Measurements from ENCODE around the gene POLR2I. TPM values are rescaled to one million over a fixed set of nuclear protein-coding genes. Genes with fewer than 3 reads are reported as not detected.

Gene POLR2I
- total RNA-seq, 1 experiment from 2014 or later = 146 TPM

- H3K36me3 Mint-ChIP-seq (ENCODE audit: insufficient read depth in 1 of 3, low read depth in 3 of 3) = peaks cover 45 to 89% (median 61%) of the 10 kb centered on the region in 3 experiments
- H3K27ac Mint-ChIP-seq = no peak overlapping the region
Measured at GRCh38 chr19:36090910-36091695, 23.6 kb downstream of the POLR2I start.

More at GRCh38 chr19:36090910-36091695, 23.6 kb downstream of the POLR2I start:
- Mint-ChIP-seq H3K9me3 (no peaks in the 10 kb centered on the region), H3K4me1 (no peaks in the 10 kb centered on the region), H3K4me3 (no peak overlapping the region), H3K27me3 (ENCODE audit: low read depth) (no peaks in the 10 kb centered on the region)
- Histone ChIP-seq H3K14ac (ENCODE audit: insufficient read depth, low read length) (no peak overlapping the region), H2AK5ac (ENCODE audit: insufficient read length, low read length) (no peak overlapping the region), H2BK20ac (ENCODE audit: low read depth, low read length, poor library complexity, severe bottlenecking) (no peak overlapping the region), H3K9me3 (ENCODE audit: control insufficient read depth, low read depth, low read length) (no peaks in the 10 kb centered on the region), H4K20me1 (ENCODE audit: control insufficient read depth, insufficient read depth, insufficient read length) (no peaks in the 10 kb centered on the region), H3K4me2 (ENCODE audit: insufficient read depth, insufficient read length, low read length) (no peak overlapping the region), H4K5ac (ENCODE audit: insufficient read length, low read depth, low read length) (no peak overlapping the region), H2AFZ (ENCODE audit: low read length) (no peak overlapping the region), H2BK15ac (ENCODE audit: low read depth, low read length) (no peak overlapping the region), H4K8ac (replicated peaks; ENCODE audit: insufficient read length, low read depth, low read length) (no peak overlapping the region), H3K27me3 (ENCODE audit: insufficient read depth, low read length) (no peaks in the 10 kb centered on the region), H2BK12ac (ENCODE audit: insufficient read length, low read depth, low read length) (no peak overlapping the region), H3K56ac (ENCODE audit: insufficient read length, low read depth, low read length) (no peak overlapping the region), H3K23ac (ENCODE audit: insufficient read length, low read depth, low read length) (no peak overlapping the region), H3K18ac (ENCODE audit: insufficient read length, low read depth, low read length) (no peak overlapping the region), H3K4me1 (ENCODE audit: insufficient read depth, low read length) (no peaks in the 10 kb centered on the region), H3K4ac (ENCODE audit: low read depth, low read length) (no peak overlapping the region), H3K79me2 (ENCODE audit: insufficient read depth, low read length) (no peaks in the 10 kb centered on the region), H3K79me1 (ENCODE audit: insufficient read depth, low read depth, low read length, poor library complexity, severe bottlenecking) (no peaks in the 10 kb centered on the region), H3K27ac (ENCODE audit: insufficient read length, low read depth, low read length) (no peak overlapping the region), H3T11ph (ENCODE audit: low read length) (no peak overlapping the region), H3K23me2 (ENCODE audit: insufficient read length, low read depth, low read length, poor library complexity, severe bottlenecking) (no peaks in the 10 kb centered on the region), H2BK5ac (ENCODE audit: insufficient read length, low read length) (no peak overlapping the region), H2BK120ac (ENCODE audit: low read depth, low read length, poor library complexity, severe bottlenecking) (no peak overlapping the region), H3K9ac (ENCODE audit: extremely low read depth, insufficient read length, low read length) (no peak overlapping the region), H4K91ac (ENCODE audit: insufficient read length, low read depth, low read length) (no peak overlapping the region)
- no peak for DNase-seq
- no peak for TF ChIP-seq CTCF (conservative IDR thresholded peaks at IDR 0.05)
- no CpG with 5 or more reads among the region's 13 CpGs for WGBS (ENCODE audit: extremely low coverage, insufficient read length, low lambda C conversion rate)

Data from H9 (cell line).